ENCODE results near the gene CPM.
"Not testable (repeated sequence)": the region's sequence is repeated elsewhere in the genome, so short reads cannot be mapped to it uniquely, and the experiment has no call there.

CPM gene

GRCh38 chr12:68825569-68826217 lies 107.3 kb downstream of the CPM start:
- no peak for TF ChIP-seq CTCF (IDR thresholded peaks at IDR 0.05; ENCODE audit: low read length, missing control alignments)

GRCh38 chr12:68824597-68825250 lies 108.2 kb downstream of the CPM start:
- DNase-seq (ENCODE audit: low read depth) = no peak
- H3K4me3 ChIP-seq (replicated peaks; ENCODE audit: low read depth, low read length) = no peak overlapping the region
- no peak for TF ChIP-seq CTCF (IDR thresholded peaks at IDR 0.05; ENCODE audit: low read length, missing control alignments)

More at GRCh38 chr12:68825569-68826217, 107.3 kb downstream of the CPM start:
- H3K4me3 ChIP-seq (replicated peaks; ENCODE audit: low read depth, low read length) = no peak overlapping the region
- no peak for DNase-seq (ENCODE audit: low read depth)

- no peak overlapping the region for H3K4me3 ChIP-seq (replicated peaks; ENCODE audit: low read depth, low read length)
- no peak for DNase-seq (ENCODE audit: low read depth)
- TF ChIP-seq CTCF (IDR thresholded peaks at IDR 0.05; ENCODE audit: low read length, missing control alignments) = no peak
Measured at GRCh38 chr12:68824131-68824530, 108.8 kb downstream of the CPM start.

GRCh38 chr12:68823696-68824095 lies 109.3 kb downstream of the CPM start:
- peak; percentile 40 for DNase-seq (ENCODE audit: low read depth)
- TF ChIP-seq CTCF (IDR thresholded peaks at IDR 0.05; ENCODE audit: low read length, missing control alignments) = no peak
- no peak overlapping the region for H3K4me3 ChIP-seq (replicated peaks; ENCODE audit: low read depth, low read length)

- no peak for DNase-seq (ENCODE audit: low read depth)
- TF ChIP-seq CTCF (IDR thresholded peaks at IDR 0.05; ENCODE audit: low read length, missing control alignments) = no peak
- H3K4me3 ChIP-seq (replicated peaks; ENCODE audit: low read depth, low read length) = no peak overlapping the region
Measured at GRCh38 chr12:68821357-68822188, 111.4 kb downstream of the CPM start.

GRCh38 chr12:68819481-68819880 lies 113.5 kb downstream of the CPM start:
- H3K4me3 ChIP-seq (replicated peaks; ENCODE audit: low read depth, low read length); DNase-seq (ENCODE audit: low read depth): not testable (repeated sequence)

Data from fibroblast of pulmonary artery (primary cell).